CD1c-positive myeloid dendritic cell (primary cell): ENCODE measurements around the gene KRTAP2-3.
"Not testable (repeated sequence)": the region's sequence is repeated elsewhere in the genome, so short reads cannot be mapped to it uniquely, and the experiment has no call there.

Experiments used
- DNase-seq: peaks from one replicate; pipeline ENCODE4 v3.0.0-alpha.2; 2016; ENCODE audit errors: extremely low spot score

KRTAP2-3 gene

DNA sequence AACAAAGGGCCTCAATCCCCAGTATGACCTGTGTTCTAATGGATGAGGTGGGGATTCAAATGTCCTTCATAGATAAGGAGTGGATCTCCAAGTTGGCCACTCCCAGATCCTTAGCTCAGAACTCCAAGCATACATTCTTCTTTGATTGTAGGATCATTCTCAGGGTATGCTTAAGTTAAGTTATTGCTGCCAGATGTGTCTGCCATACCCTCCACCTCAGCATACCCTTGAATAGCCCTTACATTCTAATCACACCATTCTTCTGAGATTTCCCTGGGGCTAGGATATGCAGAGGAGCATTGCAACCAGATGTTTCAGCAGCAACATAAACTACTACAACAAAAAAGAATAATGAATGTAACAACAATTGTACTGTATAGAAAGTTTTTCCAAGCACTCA lies 7.4 kb upstream of the KRTAP2-3 start:
- no peak for DNase-seq

DNA sequence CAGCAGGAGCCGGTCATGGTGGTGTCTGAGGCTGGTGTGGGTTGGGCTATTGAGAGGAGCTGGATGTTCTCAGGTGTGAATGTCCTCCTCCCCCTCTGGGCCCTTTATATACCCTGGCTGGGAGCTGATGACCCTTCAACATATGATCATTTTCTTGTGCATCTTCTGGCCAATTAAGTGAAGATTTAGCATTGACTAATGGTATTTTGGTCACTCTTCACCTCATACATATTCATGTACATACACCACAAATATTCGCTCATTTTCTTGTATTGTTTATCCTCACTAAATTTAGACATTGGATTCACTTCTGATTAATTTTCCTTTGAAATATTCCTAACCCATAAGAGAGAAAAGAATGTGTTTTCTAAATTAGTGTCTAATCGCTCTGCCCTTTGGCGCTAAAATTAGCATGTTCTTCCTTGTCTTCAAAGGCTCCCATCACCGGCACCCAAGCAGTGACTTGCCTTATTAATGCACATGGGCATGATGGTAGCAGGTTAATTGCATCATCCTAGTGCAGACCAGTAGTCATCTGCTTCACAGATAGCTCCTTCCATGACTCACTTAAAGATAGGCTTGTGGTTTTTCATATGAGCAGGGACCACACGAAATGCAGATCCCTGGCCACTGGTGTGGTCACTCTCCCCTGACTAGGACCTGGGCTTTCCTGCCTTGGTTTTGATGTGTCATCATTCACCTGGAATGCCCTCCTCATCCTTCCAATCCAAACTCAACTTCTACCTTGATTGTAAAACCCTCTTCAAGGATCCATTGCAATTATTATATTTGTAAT lies 6.1 kb upstream of the KRTAP2-3 start, which contains the start of gene KRTAP2-4:
KRTAP2-4 (minus strand) TSS at position 51 of the 796 bp plus-strand sequence; CDS start at position 17, 34 bp downstream.
- DNase-seq: no peak

DNA sequence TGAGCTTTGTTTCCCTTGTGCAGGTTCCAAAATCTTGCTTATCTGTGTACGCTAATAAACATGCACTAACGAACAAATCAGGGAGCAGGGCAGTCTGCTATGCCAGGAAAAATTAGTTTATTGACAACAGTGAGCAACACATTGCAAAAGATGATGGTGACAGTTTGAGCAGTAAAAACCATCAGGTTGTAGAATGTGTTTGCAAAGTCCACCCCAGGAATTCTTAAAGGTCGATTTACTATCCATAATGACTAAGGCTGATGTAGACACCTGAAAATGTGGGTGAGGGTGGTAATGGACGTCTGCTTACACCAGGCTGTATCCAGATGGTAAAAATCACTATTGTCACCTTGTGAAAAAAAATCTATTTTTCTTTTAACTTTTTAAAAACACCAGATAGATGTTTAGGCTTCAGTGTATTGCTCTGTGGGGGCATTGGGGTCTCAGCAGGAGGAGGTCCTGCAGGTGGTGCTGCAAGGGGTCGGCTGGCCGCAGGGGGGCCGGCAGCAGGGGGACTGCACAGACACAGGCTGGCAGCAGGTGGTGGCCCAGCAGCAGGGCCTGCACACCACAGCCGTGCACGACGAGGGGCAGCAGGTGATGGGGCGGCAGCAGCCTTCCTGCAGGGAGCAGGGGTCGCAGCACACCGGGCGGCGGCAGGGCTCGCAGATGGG lies 5.2 kb upstream of the KRTAP2-3 start:
- not testable (repeated sequence) for DNase-seq

- DNase-seq: no peak
These were observed 4.4 kb upstream of the KRTAP2-3 start for GRCh38 chr17:41064301-41064700.

DNA sequence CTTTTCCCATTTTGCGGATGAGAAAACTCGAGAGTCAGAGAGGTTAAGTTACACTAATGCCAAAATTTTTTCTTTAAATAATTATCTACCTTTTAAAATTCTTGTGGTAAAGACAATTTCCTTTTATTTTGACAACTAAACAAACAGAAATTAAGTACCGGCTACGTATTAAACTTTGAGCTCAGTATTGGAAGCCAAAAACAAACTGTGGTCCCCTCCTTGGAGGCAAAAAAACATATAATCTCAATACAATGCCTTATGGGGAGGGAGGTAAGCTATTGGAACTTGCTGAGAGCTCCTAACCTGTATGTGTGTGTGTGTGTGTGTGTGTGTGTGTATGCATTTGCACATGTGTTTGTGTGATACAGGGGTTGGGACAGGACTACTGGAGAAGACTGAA lies 3.5 kb upstream of the KRTAP2-3 start:
- DNase-seq: no peak

DNA sequence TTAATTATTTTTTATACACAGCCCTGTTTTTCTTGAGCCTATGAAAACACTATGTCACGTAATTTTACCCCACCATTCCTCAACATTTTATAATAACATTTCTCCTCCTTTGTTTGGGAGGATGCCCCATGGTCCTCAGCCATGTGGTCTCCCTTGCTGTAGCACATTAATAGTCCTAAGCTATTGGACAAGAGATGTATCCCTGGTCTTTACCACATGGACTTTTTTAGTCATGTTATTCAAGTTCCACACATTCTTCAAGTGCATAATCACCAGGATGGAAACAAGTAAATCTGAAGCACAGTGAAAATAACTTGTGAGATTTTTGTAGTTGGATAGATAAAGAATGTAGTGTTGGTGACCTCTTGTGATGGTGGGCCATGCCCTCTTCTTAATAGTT lies 2.0 kb upstream of the KRTAP2-3 start:
- no peak for DNase-seq

DNA sequence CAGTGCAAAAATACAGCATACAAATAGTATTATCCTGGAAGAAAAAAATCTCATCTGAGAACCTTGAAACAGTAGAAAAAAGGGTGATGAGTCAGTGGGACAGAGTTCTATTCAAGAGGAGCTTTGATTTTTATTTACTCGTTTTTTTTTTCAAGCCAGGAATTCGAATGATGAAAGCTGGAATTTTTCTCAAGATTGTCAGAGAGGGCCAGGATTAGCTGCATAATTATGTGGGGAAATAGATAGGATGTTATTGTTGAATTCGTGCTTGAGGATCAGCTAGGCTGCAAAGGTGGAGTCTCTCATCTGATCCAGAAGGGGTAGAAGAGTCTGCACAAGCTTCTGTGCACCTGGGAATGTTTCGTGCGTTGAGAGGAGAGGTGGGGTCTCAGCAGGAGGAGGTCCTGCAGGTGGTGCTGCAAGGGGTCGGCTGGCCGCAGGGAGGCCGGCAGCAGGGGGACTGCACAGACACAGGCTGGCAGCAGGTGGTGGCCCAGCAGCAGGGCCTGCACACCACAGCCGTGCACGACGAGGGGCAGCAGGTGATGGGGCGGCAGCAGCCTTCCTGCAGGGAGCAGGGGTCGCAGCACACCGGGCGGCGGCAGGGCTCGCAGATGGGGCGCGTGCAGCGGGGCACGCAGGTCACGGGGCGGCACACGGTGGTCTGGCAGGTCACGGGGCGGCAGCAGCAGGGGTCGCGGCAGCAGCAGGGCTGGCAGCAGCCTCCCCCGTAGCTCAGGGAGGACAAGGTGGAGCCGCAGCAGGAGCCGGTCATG lies 450 bp downstream of the KRTAP2-3 start:
- DNase-seq: not testable (repeated sequence)

- DNase-seq: no peak
These were observed 1.2 kb downstream of the KRTAP2-3 start for GRCh38 chr17:41058741-41059140.

DNA sequence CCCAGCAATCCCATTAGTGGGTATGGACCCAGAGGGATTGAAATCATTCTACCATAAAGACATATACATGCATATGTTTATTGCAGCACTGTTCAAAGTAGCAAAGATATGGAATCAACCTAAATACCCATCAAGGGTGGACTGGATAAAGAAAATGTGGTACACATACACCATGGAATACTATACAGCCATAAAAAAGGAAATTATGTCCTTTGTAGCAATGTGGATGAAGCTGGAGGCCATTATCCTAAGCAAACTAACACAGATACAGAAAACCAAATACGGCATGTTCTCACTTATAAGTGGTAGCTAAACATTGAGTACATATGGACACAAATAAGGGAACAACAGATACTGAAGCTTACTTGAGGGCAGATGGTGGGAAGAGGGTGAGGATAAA lies 2.4 kb downstream of the KRTAP2-3 start:
- no peak for DNase-seq

DNA sequence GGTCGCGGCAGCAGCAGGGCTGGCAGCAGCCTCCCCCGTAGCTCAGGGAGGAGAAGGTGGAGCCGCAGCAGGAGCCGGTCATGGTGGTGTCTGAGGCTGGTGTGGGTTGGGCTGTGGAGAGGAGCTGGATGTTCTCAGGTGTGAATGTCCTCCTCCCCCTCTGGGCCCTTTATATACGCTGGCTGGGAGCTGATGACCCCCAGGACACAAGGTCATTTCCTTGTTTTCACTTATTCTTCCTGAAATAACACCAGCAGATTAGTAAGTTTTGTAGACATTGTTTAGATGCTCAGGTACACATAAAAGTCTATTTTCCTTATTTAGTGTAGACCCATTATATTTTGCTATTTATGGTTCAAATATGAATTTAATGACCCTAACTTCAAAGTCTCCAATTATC lies 4.8 kb downstream of the KRTAP2-3 start, which contains the start of gene KRTAP2-2:
KRTAP2-2 (minus strand) TSS at position 101 of the 400 bp plus-strand sequence; CDS start at position 82, 19 bp downstream.
- not testable (repeated sequence) for DNase-seq

DNA sequence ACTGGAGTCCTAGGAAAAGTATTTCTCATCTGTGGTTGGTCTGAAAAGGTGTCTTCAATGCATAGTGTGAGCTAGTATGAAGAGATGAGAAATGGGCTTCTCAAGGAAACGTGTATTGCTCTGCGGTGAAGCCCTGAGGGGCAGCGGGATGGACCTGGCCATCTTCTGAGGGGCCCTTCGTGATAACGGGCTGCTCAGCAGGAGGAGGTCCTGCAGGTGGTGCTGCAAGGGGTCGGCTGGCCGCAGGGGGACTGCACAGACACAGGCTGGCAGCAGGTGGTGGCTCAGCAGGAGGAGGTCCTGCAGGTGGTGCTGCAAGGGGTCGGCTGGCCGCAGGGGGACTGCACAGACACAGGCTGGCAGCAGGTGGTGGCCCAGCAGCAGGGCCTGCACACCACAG lies 5.4 kb downstream of the KRTAP2-3 start:
- DNase-seq: not testable (repeated sequence)

- DNase-seq: no peak
These were observed 5.9 kb downstream of the KRTAP2-3 start for GRCh38 chr17:41054025-41054424.

GRCh38 chr17:41052566-41052965 lies 7.3 kb downstream of the KRTAP2-3 start:
- no peak for DNase-seq

- DNase-seq: no peak
These were observed 10.8 kb downstream of the KRTAP2-3 start for GRCh38 chr17:41049110-41049509.

DNA sequence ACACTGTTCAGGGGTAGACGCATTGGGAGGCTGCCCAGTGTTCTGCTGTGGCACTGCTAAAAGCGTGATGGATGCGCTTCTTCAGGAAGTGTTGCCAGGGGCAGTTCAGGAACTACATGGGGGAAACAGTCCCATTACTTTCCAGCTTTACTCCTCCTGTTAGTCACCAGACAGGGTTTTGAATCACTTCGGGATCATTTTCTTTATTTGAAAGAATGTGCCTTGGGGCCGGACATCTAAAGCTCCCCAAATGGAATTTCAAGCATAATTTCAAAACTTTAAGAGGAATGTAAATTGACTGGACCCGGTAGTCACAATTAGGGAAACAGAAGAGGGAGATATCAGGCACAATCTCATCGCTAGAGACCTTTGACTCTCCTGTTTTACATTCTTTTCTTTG lies 11.5 kb downstream of the KRTAP2-3 start:
- DNase-seq: no peak

GRCh38 chr17:41046735-41047465 lies 13.0 kb downstream of the KRTAP2-3 start, which contains the start of gene KRTAP2-1:
TSS of gene KRTAP2-1 (minus strand) at chr17:41047316. CDS start at chr17:41047267, 49 bp downstream.
- not testable (repeated sequence) for DNase-seq

DNA sequence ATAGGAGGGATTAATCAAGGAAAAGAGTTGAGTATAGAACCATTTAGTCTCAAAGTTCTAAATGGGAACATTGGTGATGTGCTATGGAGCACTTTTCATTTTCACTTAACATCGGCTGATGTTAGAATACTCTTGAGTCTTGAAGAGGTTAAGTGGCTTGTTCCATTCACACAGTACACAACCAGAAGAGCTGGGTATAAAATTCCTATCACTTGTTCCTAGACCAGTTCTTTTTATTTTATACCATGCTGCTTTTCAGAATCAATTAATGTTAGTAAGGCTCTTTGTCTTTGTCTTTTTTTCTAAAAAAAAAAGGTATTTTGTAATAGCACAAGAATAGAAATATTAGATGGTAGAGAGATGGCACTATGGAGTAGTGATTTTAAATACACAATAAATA lies 17.0 kb downstream of the KRTAP2-3 start:
- DNase-seq: no peak

DNA sequence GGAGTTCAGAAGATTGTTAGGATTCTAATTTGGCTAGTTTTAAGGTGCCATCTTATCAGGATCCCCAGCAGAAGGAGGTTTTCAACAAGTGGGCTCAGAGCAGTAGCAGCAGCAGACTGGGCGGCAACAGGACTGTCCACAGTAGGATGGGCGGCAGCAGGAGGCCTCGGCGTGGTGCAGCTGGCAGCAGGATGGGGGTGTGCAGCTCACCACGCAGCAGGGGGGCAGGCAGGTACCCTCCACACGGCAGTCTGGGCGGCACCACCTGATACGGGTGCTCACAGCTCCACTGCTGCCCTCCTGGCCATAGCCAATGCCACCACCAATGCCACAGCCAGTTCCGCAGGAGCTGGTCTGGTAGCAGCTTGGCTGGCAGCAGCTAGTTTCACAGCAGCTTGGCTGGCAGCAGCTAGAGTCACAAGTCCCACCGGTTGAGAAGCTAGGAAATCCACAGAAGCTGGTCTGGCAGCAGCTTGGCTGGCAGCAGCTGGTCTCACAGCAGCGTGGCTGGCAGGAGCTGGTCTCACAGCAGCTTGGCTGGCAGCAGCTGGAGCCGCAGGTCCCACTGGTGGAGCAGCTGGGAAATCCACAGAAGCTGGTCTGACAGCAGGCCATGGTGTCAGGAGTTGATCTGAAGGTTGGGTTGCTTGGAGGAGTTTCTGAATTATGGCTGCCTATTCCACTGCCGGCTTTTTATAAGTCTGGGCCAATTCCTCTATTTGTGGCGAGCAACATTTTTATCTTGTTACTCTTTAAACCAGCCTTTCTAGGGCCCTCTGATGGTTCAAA lies 18.9 kb downstream of the KRTAP2-3 start, which contains the start of gene KRTAP1-1:
KRTAP1-1 (minus strand) TSS at position 668 of the 789 bp plus-strand sequence; CDS start at position 615, 53 bp downstream.
- DNase-seq: not testable (repeated sequence)

- DNase-seq: no peak
These were observed 22.0 kb downstream of the KRTAP2-3 start for GRCh38 chr17:41037853-41038350.

- not testable (repeated sequence) for DNase-seq
These were observed 25.5 kb downstream of the KRTAP2-3 start, which contains the start of gene KRTAP1-3 for GRCh38 chr17:41034346-41034935. TSS of gene KRTAP1-3 (minus strand) at chr17:41034874. CDS start at chr17:41034821, 53 bp downstream.
